ENCODE measurements around the gene ABHD12. TPM values are rescaled to one million over a fixed set of nuclear protein-coding genes. Genes with fewer than 3 reads are reported as not detected.
A peak's percentile ranks its signal among the peaks of the same experiment; 100 is the strongest.

ABHD12 gene
- total and polyA plus RNA-seq, 8 donors = 39.7 to 57.8 (median 47.4) TPM

DNA sequence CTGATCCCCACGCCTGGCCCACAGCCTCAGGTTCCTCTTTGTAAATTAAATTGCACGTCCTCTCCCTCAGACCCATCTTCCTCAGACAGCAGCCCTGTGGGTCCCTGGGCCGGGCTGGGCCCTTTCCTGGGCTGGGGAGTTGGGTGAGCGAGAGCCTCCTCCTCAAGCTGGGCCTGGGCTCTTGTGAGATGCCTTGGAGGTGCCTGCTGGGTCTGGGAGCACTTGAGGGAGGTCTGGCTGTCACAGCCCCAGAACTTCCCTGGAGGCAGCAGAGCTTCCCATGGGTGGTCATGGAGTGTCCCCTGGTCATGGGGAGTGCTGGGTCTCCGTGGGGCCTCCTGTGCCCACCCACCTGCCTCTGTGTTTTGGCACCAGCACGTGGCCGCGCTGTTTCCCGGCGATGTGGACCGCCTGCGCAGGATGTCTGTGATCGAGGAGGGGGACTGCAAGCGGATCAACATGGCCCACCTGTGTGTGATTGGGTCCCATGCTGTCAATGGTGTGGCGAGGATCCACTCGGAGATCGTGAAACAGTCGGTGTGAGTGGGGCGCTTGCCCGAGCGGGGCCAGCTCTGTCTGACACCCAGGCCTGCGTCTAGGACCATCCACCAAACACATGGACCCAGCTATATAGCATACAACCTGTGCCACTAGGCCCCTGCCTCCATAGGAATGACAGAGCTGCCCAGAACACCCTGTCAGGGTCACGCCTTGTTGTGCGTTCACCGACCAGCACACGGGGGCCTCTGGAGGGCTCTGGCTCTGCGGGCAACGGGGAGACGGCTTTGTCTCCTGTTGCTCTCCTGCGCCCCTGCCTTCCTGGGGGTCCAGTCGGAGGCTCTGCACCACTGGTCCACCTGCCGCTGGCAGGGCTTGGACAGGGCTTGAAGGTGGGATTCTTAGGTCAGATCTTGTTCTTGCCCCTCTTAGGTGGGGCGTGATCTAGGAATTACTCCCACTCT lies 109.8 kb downstream of the ABHD12 start:
- intact Hi-C loops (cut with DNase I) = no loop called here
- ATAC-seq (no peak), DNase-seq (peak in 2 of 4 donors; percentile 28 to 78)
- Histone ChIP-seq H3K36me3 (peaks cover 0 to 100% of the 10 kb centered on the region in 2 donors), H3K27ac (no peak overlapping the region), H3K4me1 (no peaks in the 10 kb centered on the region), H3K9me3 (no peaks in the 10 kb centered on the region), H3K27me3 (no peaks in the 10 kb centered on the region), H3K4me3 (no peak overlapping the region)
- TF ChIP-seq, protein P1, sequence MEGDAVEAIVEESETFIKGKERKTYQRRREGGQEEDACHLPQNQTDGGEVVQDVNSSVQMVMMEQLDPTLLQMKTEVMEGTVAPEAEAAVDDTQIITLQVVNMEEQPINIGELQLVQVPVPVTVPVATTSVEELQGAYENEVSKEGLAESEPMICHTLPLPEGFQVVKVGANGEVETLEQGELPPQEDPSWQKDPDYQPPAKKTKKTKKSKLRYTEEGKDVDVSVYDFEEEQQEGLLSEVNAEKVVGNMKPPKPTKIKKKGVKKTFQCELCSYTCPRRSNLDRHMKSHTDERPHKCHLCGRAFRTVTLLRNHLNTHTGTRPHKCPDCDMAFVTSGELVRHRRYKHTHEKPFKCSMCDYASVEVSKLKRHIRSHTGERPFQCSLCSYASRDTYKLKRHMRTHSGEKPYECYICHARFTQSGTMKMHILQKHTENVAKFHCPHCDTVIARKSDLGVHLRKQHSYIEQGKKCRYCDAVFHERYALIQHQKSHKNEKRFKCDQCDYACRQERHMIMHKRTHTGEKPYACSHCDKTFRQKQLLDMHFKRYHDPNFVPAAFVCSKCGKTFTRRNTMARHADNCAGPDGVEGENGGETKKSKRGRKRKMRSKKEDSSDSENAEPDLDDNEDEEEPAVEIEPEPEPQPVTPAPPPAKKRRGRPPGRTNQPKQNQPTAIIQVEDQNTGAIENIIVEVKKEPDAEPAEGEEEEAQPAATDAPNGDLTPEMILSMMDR (IDR thresholded peaks at IDR 0.05) = no peak

DNA sequence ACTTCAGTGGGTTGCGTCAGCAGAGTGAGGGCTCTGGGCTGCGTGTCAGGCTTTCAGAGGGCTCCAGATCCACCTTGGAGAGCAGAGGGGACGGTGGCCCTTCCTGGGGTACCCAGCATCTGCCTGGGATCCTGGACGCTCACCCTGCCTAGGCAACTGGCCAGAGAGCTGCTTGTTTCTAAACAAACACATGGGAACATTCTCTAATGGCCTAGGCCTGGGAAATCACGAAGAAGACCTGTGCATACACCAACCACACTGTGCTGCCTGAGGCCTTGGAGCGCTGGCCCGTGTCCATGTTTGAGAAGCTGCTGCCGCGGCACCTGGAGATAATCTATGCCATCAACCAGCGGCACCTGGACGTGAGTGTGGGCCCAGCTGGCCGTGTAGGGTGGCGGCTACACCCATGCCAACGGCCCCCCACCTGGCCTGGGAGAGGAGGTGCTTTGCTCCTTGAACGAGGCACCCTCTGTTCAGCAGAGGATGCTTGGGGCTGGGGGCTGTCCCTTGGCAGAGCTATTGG lies 110.5 kb downstream of the ABHD12 start:
- Histone ChIP-seq H3K36me3 (peaks cover 0 to 100% of the 10 kb centered on the region in 2 donors), H3K27ac (no peak overlapping the region), H3K27me3 (no peaks in the 10 kb centered on the region), H3K4me1 (no peaks in the 10 kb centered on the region), H3K4me3 (no peak overlapping the region), H3K9me3 (no peaks in the 10 kb centered on the region)
- TF ChIP-seq, protein P1 (IDR thresholded peaks at IDR 0.05) = no peak
- intact Hi-C loops (cut with DNase I) = no loop called here
- no peak for ATAC-seq
- DNase-seq = peak in 2 of 4 donors; percentile 30 to 35

DNA sequence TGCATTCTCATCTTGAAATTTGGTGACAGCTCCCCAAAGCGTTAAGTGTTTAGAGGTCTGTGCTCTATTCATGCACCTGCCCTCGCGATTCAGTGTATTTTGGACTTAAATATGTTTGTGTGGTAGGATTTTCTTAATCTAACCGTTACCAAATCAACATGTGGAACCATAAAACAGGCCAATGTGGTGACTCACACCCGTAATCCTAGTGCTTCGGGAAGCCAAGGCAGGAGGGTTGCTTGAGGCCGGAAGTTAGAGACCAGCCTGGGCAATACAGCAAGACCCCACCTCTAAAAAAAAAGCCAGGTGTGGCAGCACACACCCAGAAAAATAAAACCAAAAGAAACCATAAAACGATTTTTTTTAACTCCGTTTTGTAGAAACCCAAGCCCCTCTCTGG lies 111.2 kb downstream of the ABHD12 start:
- Histone ChIP-seq H3K9me3 (no peaks in the 10 kb centered on the region), H3K27ac (no peak overlapping the region), H3K27me3 (no peaks in the 10 kb centered on the region), H3K36me3 (peaks cover 0 to 100% of the 10 kb centered on the region in 2 donors), H3K4me1 (no peaks in the 10 kb centered on the region), H3K4me3 (no peak overlapping the region)
- intact Hi-C loops (cut with DNase I) = no loop called here
- DNase-seq = no peak
- no peak for ATAC-seq
- TF ChIP-seq, protein P1 (IDR thresholded peaks at IDR 0.05) = no peak

DNA sequence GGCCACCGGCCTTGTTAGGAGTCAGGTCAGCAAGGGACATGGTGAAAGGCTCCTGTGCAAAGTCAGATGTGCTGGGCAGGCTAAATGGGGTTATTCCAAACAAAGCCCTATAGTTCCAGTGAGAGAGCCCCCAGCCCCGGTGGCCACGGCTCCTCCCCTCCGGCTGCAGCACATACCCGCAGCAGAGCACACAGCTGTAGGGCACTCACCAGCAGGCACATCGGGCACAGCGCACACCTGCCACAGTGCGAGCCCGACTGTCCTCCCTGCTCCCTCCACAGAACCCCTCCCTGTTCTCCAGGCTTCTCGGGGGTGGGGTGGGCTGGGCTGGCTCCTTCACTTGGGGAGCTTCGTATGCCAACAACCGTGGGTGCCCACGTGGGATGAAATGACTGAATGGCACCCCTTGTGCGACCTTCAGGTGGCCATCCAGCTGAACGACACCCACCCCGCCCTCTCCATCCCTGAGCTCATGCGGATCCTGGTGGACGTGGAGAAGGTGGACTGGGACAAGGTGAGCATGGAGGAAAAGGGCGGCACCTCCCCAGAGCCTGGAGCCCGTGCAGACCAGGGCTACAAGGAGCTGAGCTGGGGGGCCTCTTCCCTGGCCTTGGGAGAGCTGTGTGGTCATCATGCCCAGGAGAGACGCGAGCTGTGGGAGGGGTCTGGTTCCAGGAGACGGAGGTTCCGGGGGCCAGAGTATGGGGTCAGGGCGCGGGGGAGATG lies 111.8 kb downstream of the ABHD12 start:
- no peak overlapping the region for H3K27ac ChIP-seq
- no peaks in the 10 kb centered on the region for H3K9me3 ChIP-seq
- intact Hi-C loops (cut with DNase I) = no loop called here
- DNase-seq (peak in 2 of 4 donors; percentile 26 to 56), ATAC-seq (no peak)
- no peaks in the 10 kb centered on the region for H3K4me1 ChIP-seq
- TF ChIP-seq, protein P1 (IDR thresholded peaks at IDR 0.05) = no peak
- H3K36me3 ChIP-seq = peaks cover 0 to 100% of the 10 kb centered on the region in 2 donors
- no peaks in the 10 kb centered on the region for H3K27me3 ChIP-seq
- H3K4me3 ChIP-seq = no peak overlapping the region

All from left lung (tissue), 10 donors.